NCI-H524 (cell line): Measurements from ENCODE around the gene TNFAIP8L3.

Experiments
- DNase-seq, 2 experiments: peaks; one replicate each; lab custom pipeline; 2025; lab: John Stamatoyannopoulos, UW

TNFAIP8L3 gene

DNA sequence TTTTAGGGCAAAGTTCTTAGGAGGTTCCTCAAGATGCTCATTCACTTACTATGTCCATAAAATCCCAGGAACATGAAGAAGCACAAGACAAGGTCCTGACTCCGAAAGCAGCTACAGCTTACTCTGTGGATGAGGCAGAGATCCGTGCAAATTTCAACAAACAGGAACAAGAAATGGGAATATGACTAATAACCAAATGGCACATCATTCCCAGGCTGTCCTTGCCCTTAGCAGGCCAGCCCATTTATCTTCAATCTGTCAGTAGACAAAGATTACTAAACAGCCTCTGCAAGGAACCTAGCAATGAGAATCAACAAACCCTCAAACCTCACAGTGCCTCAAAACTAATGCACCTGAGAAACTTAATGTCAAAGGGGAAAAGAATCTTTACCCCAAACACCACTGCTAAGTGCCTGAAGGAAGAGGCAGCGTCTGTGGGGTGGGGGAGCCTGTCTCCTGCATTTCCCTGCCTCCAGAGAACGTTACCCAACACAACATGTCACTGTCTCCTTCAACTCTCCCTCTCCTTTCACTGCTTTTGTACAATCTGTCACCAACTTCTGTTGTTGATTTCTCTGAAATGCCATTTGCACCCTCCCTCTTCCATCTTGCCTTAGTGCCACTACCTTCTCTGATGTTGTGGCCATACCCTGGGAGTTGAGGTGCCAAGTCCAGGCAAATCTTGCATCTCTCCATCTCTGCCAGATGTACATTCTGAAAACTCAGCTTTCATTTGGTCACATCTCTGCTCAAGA is 4.8 kb downstream of the TNFAIP8L3 start:
- DNase-seq = no peak

DNA sequence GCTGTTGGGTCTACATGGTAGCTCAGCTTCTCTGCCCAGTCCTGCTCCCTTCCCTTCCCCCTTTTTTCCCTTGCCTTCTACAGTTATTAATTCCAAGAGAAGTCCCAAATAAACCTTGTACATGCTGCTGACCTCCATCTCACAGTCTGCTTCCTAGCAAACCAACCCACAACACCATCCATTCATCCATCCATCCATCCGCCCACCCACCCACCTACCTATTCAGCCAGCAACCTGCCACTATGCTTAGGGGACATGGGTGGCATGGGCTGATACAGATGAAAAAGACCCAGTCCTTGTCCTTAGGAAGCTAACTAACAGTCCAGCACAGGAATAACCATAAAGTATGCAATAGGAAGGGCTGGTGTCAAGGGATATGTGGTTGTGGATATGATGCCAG is 5.7 kb downstream of the TNFAIP8L3 start:
- DNase-seq = no peak

DNA sequence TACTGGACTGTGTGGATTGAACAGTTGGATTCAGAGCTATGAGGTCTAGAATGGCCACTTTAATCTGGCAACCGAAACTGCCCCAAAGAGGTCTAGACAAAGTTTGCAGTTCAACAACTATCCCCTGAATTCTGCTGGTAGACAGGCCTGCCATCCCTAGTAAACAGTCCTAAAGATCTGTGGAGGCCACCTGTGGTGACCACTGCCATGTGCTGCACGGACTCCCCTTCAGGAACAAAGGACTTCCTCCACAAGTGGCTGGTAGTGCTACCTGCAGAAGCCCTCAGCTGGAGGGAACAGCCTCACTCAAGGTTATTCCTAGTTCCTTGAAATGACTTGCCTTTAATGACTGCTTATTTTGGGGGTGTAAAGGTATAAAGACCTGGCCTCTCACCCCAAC is 6.1 kb downstream of the TNFAIP8L3 start:
- no peak for DNase-seq

DNA sequence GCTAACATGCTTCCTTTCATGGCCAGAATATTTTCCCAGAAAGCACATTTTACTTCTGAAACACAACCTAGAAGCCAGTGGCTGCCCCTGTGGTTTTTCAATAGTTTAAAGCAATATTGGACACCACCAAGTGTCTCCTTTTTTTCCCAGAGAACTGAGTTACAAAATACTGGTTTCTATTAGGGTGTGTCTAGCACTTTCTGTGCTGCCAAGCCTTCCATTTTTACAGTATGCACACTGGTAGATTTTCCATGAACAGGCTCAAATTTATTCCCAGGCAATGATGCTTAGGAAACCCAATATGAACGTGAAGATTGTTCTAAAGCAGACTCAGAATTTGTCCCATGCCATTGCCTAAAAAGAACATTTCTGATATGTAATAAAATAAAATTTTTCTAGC is 7.2 kb downstream of the TNFAIP8L3 start:
- DNase-seq = no peak

DNA sequence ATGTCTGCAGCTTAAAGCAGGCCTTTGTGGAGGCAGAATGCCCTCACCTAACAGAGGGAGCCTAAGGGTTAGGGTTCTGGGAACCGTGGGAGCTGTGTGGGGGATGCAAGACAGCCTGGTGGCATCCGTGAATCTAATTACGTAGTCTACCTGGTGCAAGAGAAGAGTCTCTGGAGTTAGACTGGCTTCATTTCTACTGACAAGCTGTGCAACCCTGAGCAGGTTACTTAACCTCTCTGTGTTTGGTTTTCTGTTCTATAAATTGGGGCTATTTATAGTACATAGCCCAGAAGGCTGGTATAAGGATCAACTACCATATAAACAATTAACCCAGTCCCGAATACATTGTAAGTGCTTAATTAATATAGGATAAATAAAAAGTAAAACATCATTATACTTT is 8.3 kb downstream of the TNFAIP8L3 start:
- DNase-seq = no peak

DNA sequence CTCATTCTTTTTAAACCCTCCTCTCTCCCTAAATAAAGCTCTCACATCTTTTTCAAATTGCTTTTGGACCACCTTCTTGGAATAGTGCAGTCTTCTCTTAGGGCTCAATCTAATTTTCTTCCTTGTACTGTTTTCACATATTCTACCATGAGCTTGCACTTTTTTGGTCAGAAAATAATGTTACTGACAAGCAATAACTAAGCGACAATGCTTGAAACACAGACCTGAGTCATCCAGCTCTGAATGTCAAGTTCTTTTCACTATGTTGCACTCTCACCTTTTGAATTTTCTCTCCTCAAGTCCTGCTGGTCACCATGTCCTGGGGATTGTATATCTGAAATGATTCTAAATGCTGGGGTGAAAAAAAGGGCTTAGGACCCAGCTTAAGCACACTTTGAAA is 8.9 kb downstream of the TNFAIP8L3 start:
- DNase-seq = no peak

DNA sequence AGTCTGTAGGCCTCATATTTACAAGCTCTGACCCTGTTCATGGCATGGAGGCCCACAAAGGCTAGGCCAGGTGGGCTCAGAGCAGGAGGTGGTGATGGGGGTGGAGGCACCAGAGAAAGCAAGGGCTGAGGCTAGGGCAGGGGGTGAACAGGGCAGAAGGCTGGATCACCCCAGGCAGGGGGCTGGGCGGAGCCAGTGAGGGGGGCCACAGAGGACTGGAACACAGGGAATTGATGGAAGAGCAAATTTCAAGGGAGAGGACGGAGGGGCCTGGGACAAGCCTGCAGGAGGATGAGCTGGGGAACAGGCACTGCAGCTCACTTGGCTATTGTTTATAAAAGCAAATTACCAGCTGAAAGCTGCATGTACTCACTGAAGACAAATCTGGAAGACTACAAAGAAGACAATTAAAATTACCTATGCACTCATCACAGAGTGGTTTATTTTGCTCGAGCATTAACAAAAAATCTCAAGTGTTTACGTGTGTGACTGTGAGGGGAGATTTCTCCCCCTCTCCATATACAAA is 11.0 kb downstream of the TNFAIP8L3 start:
- no peak for DNase-seq

DNA sequence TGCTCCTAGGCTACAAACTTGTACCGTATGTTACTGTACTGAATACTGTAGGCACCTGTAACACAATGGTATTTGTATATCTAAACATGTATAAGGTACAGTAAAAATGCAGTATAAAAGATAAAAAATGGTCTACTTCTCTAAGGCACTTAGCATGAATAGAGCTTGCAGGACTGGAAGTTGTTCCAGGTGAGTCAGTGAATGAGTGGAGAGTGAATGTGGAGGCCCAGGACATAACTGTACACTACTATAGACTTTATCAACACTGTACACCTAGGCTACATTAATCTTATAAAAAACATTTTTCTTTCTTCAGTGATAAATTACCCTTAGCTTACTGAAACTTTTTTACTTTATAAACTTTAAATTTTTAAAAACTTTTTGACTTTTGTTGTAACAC is 12.5 kb downstream of the TNFAIP8L3 start:
- DNase-seq = no peak

DNA sequence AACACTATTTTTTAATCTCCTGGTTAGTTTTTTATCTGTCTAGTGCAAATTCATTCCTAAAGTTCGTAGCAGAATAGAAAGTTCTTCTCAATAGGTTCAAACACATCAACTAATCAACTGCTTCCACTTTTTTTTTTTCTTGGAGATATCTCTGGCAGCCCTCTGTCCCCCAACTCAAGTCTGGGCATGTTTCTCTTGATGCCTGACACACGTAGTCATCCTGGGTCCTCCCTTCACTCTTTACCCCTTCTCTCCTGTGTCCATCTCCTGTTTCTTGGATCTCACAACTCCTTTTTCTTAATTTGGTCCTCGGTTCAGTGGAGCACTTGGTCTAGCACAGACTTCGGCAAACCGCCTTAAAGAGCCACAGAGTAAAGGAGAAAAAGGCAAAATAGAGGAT is 14.4 kb downstream of the TNFAIP8L3 start:
- DNase-seq = no peak

DNA sequence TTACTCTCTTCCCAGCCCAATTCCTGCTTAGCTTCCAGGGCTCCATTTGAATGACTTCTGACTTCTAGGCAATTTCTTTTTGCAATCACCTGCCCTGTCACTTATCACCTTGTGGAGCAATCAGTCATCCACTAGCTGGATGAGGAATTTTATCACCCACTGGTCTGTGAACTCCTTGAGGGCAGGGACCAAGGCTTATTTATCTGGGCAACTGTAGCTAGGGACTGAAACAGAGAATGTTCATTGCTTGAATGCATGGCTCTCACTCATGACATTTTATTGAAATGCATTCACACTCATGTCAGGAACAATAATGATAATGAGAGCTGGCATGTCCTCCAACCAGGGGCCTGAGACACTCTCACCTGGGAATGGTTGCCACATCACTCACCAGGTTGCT is 15.5 kb downstream of the TNFAIP8L3 start:
- DNase-seq = no peak

DNA sequence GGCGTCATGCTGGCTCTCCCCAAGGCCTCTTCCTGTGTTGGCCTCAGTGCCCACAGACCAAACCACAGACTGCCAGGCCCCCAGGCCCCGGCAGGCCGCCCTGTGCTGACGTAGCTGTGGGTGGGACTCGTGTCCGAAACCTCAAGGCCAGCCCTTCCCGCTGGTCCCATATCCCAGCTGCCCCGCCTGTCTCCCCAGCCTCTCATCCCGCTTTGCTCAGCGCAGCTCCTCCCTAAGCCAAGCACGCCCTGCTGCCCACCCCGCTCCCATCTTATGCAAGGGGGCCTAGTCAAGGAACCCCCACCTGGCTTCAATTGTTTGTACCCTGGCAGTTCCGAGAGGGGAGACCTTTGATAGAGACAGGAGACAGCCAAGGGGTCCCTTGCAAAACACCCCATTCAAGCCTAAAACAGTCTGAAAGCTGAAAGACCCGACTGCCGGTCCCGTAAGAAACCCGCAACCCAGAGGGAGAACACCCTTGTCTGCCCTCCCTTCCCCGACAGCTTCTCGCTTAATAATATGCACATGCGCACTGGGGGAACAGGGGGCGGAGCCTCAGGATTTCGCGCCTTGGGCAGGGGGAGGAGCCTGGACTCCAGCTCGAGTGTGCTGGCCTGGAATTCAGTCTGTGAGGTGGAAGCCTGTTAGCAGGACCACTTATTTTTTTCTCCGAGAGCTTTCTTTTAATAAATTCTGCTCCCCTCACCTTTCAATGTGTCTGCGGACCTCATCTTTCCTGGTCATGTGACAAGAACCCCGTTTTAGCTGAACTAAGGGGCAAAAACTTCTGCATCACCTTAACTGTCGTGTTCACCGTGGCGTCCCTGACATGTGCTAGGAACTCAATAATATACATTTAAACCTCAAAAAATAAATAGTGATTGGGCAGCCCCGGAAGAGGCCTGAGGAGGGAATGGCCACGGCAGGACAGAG is 17.2 kb downstream of the TNFAIP8L3 start:
- DNase-seq = no peak

DNA sequence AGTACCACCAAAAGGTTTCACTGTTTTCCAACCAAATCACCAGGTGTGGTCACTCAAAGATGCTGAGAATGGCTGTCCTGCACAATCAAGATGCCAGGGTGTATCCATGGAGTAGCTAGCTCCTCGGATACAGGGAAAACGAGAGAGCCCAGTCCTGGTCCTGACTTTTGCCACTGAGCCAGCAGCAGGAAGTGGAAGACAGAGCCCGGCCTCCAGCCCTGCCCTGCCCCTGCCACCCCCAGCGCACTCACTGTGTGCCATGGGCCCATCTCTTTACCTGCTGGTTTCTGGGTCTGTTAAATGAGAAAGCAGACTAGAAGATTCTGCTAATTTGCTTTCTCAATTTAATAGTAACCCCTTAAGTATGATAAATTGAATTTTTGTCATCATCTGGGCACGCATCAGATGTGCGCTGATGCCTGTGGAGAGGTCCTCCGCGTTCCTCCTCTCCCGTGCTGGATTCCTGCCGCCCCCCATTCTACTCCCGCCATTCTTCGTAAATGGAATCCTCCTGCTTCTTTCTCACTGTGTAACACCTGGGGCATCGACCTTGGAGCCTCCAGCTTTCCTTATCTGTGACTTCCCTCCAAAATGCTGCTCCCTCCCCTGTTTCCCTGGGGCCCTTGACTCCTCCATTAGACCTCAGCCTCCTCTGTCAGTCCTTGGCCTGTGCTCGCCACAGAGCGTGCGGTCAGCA is 18.0 kb downstream of the TNFAIP8L3 start:
- DNase-seq = no peak

DNA sequence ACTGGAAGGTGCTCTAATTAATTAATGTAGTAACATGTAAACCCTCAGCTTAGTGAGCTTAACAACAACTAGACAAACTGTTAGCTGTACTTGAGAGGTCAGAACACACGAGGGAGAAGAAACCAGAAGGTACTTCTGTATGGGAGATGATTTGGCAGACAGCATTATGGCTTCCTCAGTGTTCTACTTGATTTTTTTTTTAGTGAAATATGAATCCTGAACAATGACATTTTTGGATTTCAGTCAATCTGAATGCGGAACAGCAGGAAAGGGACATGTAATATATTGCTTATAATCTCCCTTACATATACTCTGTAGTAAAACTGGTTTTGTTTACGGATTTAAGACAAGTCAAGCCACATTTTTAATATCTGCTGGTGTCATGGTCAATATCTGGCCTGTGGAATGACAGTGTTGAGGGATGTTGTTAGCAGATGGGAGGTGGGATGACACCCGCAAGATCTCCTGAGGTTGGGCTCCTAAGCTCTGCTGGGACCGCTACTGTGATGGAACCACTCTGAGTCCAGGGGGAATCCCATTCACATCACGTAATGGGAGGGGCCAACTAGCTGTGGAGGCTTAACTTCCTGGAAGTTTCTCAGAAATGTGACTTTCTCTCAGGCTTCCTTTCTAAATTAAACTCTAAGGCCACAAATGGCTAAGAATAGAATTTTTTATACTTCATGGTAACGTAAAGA is 18.7 kb downstream of the TNFAIP8L3 start:
- DNase-seq = peak in 1 of 2 experiments; percentile 31

DNA sequence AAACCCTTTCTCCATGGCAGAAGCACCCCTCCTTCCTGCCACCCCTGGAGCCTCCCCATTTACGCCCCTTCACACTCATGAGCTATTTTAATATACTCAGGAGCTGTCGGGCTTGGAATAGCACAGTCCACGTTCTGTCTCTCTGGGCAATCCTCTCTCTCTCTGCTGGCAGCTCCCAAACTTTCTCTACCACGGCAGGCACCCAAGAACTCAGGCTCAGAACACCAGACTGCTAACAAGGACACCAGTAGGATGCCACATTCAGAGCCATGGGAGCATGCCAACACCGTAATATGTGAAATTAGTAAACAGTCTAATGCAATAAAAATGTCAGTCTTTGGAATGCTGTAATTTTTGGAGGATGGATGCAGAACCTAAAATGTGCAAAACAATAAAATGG is 19.3 kb downstream of the TNFAIP8L3 start:
- no peak for DNase-seq

DNA sequence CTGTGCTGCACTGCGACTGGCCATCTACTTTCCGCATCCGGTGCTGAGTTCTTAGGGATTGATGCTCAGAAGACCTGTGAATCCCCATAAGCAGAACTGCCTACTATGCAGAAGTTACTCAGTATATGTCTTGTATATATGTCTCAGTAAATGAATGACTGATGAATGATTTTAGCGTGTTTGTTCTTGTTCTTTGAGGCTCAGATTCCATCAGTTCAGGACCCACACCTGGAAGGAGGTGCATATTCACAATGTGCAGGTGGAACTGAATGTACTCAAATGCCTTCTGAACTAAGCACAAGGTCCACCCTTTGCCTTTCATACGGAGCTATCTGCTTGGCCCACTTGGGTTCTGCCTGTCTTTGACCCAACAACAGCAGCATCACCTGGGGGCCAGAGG is 19.8 kb downstream of the TNFAIP8L3 start:
- DNase-seq = no peak

DNA sequence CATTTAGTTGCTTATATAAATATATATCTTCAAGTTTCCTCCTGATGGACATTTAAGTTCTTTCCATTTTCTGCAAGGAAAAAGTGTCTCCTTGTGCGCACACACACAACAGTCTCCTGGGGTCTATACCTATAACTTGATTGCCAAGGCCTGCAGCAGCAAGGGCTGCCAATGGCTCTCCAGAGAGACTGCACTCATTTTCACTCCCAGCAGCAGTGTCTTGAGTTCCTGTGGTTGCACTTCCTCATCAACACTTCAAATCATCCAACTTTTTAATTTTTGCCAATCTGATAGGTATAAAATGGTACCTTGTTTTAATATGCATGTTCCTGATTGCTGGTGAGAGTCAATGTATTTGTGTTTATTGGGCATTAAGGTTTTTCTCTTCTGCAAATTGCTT is 23.1 kb downstream of the TNFAIP8L3 start:
- DNase-seq = no peak

DNA sequence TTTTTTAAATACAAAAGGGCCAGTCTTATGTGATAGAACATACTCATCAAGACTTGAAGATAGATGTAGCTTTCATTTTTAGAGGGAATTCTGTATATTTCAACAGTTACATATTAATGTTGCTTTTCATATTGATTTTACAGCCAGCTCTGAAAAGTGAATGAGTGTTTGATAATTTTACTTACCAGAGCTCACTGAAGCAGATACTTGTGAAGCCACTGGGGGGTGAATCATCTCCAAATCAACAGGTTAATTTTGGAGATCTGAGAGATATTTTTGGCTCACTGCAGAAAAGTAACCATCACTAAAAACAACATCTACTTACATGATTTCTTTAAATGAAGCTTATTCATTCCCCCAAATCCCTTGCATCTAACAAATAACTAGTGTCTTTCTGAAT is 24.7 kb downstream of the TNFAIP8L3 start:
- DNase-seq = no peak

DNA sequence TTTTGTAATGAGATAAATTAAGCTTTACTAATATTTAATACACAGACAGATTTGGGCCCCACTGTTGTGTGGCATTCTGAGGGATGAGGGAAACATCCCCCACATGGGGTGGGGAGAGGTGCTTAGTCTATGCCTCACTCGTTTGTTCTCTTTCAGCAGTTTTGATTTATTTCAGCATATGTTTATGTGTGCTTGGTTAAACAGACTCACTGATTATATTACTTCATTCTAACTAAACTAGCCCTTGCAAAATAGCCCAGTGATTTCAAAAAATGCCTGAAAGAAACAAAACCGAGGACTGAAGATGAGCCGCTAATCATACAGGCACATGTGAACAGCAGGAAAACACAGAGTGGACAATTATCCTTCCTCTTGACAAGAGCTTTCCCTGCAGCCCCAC is 27.2 kb downstream of the TNFAIP8L3 start:
- no peak for DNase-seq

DNA sequence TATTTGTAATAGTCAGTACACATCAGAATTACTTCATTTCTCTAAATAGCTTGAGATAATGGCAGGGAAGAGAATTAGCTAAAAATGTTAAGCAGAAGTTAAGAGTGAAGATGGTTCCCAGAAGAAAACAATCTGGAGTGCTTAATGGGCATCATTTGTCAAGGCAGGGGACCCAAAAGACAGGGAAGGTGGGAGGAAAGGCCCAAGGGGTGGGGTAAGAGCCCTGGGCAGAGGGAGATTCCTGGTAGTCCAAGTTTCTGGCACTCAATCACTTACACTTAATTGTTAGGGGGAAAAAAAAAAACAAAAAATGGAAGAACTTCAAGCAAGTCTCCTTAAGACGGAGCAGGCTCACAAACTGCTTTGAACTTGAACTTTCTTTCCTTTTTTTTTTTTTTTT is 28.9 kb downstream of the TNFAIP8L3 start:
- no peak for DNase-seq

DNA sequence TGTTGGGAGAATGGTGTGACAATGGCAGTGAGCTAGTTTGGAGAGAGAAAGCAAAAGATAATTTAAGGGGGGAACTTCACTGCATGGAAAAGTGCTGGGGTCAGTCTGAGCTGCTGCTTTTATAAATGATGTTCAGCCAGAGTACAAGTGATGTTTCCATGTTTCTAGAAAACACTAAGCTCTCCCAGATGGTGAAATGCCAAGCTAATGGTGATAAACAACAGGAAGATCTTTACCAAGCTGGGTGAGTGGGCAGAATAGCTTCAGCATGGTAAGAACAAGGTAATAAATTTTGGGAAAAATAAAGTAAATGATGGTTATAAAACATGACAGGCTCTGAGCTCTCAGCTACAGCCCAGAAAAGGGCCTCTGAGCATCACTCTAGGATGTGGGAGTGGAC is 29.4 kb downstream of the TNFAIP8L3 start:
- DNase-seq = no peak

DNA sequence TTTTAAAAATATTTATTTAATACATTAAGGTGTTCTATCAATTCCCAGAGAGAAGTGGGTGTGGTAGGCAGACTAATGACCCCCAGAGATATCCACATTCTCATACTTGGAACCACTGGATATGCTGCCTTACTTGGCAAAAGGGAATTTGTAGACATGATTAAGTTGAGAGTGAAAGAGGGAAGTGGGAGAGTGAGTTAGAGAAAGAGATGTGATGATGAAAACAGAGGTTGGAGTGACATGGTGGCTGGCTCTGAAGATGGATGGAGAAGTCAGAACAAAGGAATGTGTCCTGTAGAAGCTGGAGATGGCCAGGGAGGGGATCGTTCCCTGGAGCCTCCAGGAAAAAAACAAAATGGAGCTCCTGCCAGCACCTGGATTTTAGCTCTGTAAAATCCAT is 32.0 kb downstream of the TNFAIP8L3 start:
- no peak for DNase-seq
